Suprapubic skin (tissue), 4 donors: ENCODE results near the gene MAEA. TPM values are rescaled to one million over a fixed set of nuclear protein-coding genes. Genes with fewer than 3 reads are reported as not detected.

Experiments used
- DNase-seq, 2 donors: peaks; one replicate each; pipeline ENCODE4 v3.0.0-alpha.2; 2019; ENCODE audit warnings: low spot score in 2 of 2
- H3K27ac ChIP-seq: fragments of 200-600 bp; sonication (generic); one replicate; pipeline ENCODE4 v1.5.1; 2019
- H3K27me3 ChIP-seq: fragments of 200-600 bp; sonication (generic); one replicate; pipeline ENCODE4 v1.5.1; 2019
- H3K36me3 ChIP-seq: fragments of 200-600 bp; sonication (generic); one replicate; pipeline ENCODE4 v1.5.1; 2019
- H3K4me1 ChIP-seq: fragments of 200-600 bp; sonication (generic); one replicate; pipeline ENCODE4 v1.5.1; 2019
- H3K4me3 ChIP-seq: fragments of 200-600 bp; sonication (generic); one replicate; pipeline ENCODE4 v1.5.1; 2019; ENCODE audit warnings: mild to moderate bottlenecking
- H3K9me3 ChIP-seq: fragments of 200-600 bp; sonication (generic); one replicate; pipeline ENCODE4 v1.5.1; 2019
- CTCF ChIP-seq, 2 donors: fragments of 200-600 bp in 1 of 2; fragments of 450-650 bp in 1 of 2; sonication (generic) in 1 of 2; IDR thresholded peaks; one replicate each; pipeline ENCODE4 v1.5.1; 2016 to 2019; ENCODE audit warnings: antibody characterized with exemption in 2 of 2, mild to moderate bottlenecking in 1 of 2, moderate library complexity in 1 of 2
- EP300 ChIP-seq: sonication (generic); formaldehyde crosslinking; IDR thresholded peaks from one replicate; pipeline ENCODE4 v1.6.1; 2017; ENCODE audit warnings: antibody characterized with exemption
- POLR2A ChIP-seq, 2 donors: fragments of 450-650 bp; IDR thresholded peaks; one replicate each; pipeline ENCODE4 v1.6.1; 2017; ENCODE audit warnings: antibody characterized with exemption in 2 of 2, mild to moderate bottlenecking in 2 of 2, moderate library complexity in 2 of 2
- POLR2AphosphoS5 ChIP-seq, 3 donors: sonication (generic); formaldehyde crosslinking; IDR thresholded peaks; one replicate each; pipeline ENCODE4 v1.6.1; 2017; ENCODE audit warnings: antibody characterized with exemption in 3 of 3
- WGBS: methylation state at CpG from one replicate; pipeline ENCODE4 v1.1.5; 2018; 5-methylcytosine and 5-hydroxymethylcytosine counted together
- total RNA-seq, 4 donors: library from RNA; depleted of rRNA; stranded (reverse); fragments of >200 nt; gene quantifications; one replicate each; pipeline ENCODE4 v1.1.0, GENCODE V29; 2016

The MAEA gene
- total RNA-seq, 4 donors from 2014 or later, result 58.7 to 112 (median 69.5) TPM

- peak in 1 of 2 donors; percentile 50 for DNase-seq
- H3K4me1 ChIP-seq, result peaks cover 10% of the 10 kb centered on the region
- no peak overlapping the region for H3K4me3 ChIP-seq
- H3K9me3 ChIP-seq, result no peaks in the 10 kb centered on the region
- 84% methylated on average over 16 of the region's 35 CpGs for WGBS
- H3K27me3 ChIP-seq, result no peaks in the 10 kb centered on the region
- H3K36me3 ChIP-seq, result peaks cover 45% of the 10 kb centered on the region
- no peak overlapping the region for H3K27ac ChIP-seq
- TF ChIP-seq POLR2AphosphoS5 (IDR thresholded peaks at IDR 0.05) (no peak), POLR2A (IDR thresholded peaks at IDR 0.05) (no peak), CTCF (IDR thresholded peaks at IDR 0.05) (no peak), EP300 (no peak)
These were observed 76.9 kb downstream of the MAEA start for GRCh38 chr4:1366371-1367229.

GRCh38 chr4:1367230-1367935 is 77.7 kb downstream of the MAEA start:
- H3K36me3 ChIP-seq, result peaks cover 49% of the 10 kb centered on the region

GRCh38 chr4:1367936-1368289 is 78.2 kb downstream of the MAEA start:
- TF ChIP-seq POLR2AphosphoS5 (IDR thresholded peaks at IDR 0.05) (no peak), POLR2A (IDR thresholded peaks at IDR 0.05) (no peak), CTCF (IDR thresholded peaks at IDR 0.05) (no peak), EP300 (no peak)
- 100% methylated on average over 1 of the region's 10 CpGs for WGBS
- no peak overlapping the region for H3K27ac ChIP-seq
- DNase-seq, result peak in 1 of 2 donors; percentile 49
- H3K36me3 ChIP-seq, result peaks cover 54% of the 10 kb centered on the region
- no peaks in the 10 kb centered on the region for H3K9me3 ChIP-seq
- H3K27me3 ChIP-seq, result no peaks in the 10 kb centered on the region
- H3K4me3 ChIP-seq, result no peak overlapping the region
- peaks cover 10% of the 10 kb centered on the region for H3K4me1 ChIP-seq

More at GRCh38 chr4:1367230-1367935, 77.7 kb downstream of the MAEA start:
- TF ChIP-seq POLR2A (IDR thresholded peaks at IDR 0.05) (no peak), POLR2AphosphoS5 (IDR thresholded peaks at IDR 0.05) (no peak), EP300 (no peak), CTCF (IDR thresholded peaks at IDR 0.05) (no peak)
- H3K27me3 ChIP-seq, result no peaks in the 10 kb centered on the region
- peaks cover 10% of the 10 kb centered on the region for H3K4me1 ChIP-seq
- WGBS, result 98% methylated on average over 17 of the region's 17 CpGs
- no peak overlapping the region for H3K4me3 ChIP-seq
- peak; percentile 49 to 74 for DNase-seq
- no peaks in the 10 kb centered on the region for H3K9me3 ChIP-seq
- H3K27ac ChIP-seq, result no peak overlapping the region

GRCh38 chr4:1368421-1369090 is 78.9 kb downstream of the MAEA start:
- peaks cover 10% of the 10 kb centered on the region for H3K4me1 ChIP-seq
- peak in 1 of 2 donors; percentile 53 for DNase-seq
- H3K9me3 ChIP-seq, result no peaks in the 10 kb centered on the region
- H3K36me3 ChIP-seq, result peaks cover 59% of the 10 kb centered on the region
- H3K4me3 ChIP-seq, result no peak overlapping the region
- H3K27ac ChIP-seq, result no peak overlapping the region
- 89% methylated on average over 20 of the region's 24 CpGs for WGBS
- TF ChIP-seq POLR2A (IDR thresholded peaks at IDR 0.05) (no peak), CTCF (IDR thresholded peaks at IDR 0.05) (no peak), POLR2AphosphoS5 (IDR thresholded peaks at IDR 0.05) (no peak), EP300 (no peak)
- H3K27me3 ChIP-seq, result no peaks in the 10 kb centered on the region

- Histone ChIP-seq H3K9me3 (no peaks in the 10 kb centered on the region), H3K4me1 (peaks cover 10% of the 10 kb centered on the region), H3K4me3 (no peak overlapping the region), H3K36me3 (peaks cover 64% of the 10 kb centered on the region), H3K27ac (no peak overlapping the region), H3K27me3 (no peaks in the 10 kb centered on the region)
- DNase-seq, result no peak
- TF ChIP-seq POLR2A (IDR thresholded peaks at IDR 0.05) (no peak), EP300 (no peak), POLR2AphosphoS5 (IDR thresholded peaks at IDR 0.05) (no peak), CTCF (IDR thresholded peaks at IDR 0.05) (no peak)
- WGBS, result 87% methylated on average over 7 of the region's 18 CpGs
These were observed 79.4 kb downstream of the MAEA start for GRCh38 chr4:1369091-1369450.
